Body of pancreas (tissue), 4 donors: ENCODE data around the gene ROBO1.

Source experiments
- POLR2A ChIP-seq, 3 donors: fragments of 450-650 bp; IDR thresholded peaks; one replicate each; pipeline ENCODE4 v1.6.1; 2016; ENCODE audit warnings: antibody characterized with exemption in 3 of 3, mild to moderate bottlenecking in 2 of 3
- TF ChIP-seq, protein P1 (sequence below), 7 experiments: fragments of 450-650 bp in 4 of 7; fragments of 200-600 bp in 3 of 7; sonication (generic) in 3 of 7; IDR thresholded peaks; one replicate each; pipeline ENCODE4 v1.5.1; 2016 to 2019; ENCODE audit warnings: antibody characterized with exemption in 7 of 7

DNA sequence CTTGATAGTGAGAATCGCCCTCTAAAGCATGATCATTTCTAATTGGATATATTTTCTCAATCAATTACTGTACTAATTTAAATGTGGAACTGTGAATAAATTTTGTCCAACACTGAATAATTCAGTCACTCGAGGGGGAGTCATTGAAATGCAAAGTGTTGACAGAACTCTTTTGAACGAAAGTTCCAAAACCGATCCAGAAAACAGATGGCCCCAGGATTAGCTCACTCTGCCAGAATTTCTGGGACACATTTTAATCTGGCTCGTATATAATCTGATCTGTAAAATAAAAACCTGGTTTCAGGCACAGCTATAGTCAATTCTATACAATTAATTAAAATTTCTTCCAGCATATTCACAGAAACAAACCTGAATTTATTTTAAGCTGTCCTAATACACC, 580.4 kb downstream of the ROBO1 start:
- TF ChIP-seq, protein P1, sequence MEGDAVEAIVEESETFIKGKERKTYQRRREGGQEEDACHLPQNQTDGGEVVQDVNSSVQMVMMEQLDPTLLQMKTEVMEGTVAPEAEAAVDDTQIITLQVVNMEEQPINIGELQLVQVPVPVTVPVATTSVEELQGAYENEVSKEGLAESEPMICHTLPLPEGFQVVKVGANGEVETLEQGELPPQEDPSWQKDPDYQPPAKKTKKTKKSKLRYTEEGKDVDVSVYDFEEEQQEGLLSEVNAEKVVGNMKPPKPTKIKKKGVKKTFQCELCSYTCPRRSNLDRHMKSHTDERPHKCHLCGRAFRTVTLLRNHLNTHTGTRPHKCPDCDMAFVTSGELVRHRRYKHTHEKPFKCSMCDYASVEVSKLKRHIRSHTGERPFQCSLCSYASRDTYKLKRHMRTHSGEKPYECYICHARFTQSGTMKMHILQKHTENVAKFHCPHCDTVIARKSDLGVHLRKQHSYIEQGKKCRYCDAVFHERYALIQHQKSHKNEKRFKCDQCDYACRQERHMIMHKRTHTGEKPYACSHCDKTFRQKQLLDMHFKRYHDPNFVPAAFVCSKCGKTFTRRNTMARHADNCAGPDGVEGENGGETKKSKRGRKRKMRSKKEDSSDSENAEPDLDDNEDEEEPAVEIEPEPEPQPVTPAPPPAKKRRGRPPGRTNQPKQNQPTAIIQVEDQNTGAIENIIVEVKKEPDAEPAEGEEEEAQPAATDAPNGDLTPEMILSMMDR (IDR thresholded peaks at IDR 0.05) = no peak
- TF ChIP-seq POLR2A (IDR thresholded peaks at IDR 0.05) = no peak
